ENCODE data around the gene OSBPL2.

Gene OSBPL2

DNA sequence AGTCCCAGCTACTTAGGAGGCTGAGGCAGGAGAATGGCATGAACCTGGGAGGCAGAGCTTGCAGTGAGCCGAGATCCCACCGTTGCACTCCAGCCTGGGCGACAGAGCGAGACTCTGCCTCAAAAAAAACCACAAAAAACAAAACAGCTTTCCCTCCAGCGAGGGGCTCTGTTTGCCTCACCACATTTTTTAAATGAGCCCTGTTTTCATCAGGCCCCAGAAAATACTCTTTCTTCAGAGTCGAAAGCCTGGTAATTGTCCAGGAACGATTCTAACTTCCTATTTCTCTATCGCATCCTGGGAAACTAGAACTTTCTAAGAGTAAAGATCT is 43.3 kb upstream of the OSBPL2 start:
- H3K4me3 ChIP-seq (ENCODE audit: control insufficient read depth, low read depth, low read length) = no peak overlapping the region
- no peak for DNase-seq (ENCODE audit: low read depth)
- TF ChIP-seq, protein P1, sequence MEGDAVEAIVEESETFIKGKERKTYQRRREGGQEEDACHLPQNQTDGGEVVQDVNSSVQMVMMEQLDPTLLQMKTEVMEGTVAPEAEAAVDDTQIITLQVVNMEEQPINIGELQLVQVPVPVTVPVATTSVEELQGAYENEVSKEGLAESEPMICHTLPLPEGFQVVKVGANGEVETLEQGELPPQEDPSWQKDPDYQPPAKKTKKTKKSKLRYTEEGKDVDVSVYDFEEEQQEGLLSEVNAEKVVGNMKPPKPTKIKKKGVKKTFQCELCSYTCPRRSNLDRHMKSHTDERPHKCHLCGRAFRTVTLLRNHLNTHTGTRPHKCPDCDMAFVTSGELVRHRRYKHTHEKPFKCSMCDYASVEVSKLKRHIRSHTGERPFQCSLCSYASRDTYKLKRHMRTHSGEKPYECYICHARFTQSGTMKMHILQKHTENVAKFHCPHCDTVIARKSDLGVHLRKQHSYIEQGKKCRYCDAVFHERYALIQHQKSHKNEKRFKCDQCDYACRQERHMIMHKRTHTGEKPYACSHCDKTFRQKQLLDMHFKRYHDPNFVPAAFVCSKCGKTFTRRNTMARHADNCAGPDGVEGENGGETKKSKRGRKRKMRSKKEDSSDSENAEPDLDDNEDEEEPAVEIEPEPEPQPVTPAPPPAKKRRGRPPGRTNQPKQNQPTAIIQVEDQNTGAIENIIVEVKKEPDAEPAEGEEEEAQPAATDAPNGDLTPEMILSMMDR (IDR thresholded peaks at IDR 0.05; ENCODE audit: control insufficient read depth, insufficient read depth, low read depth, low read length, missing control alignments) = no peak

DNA sequence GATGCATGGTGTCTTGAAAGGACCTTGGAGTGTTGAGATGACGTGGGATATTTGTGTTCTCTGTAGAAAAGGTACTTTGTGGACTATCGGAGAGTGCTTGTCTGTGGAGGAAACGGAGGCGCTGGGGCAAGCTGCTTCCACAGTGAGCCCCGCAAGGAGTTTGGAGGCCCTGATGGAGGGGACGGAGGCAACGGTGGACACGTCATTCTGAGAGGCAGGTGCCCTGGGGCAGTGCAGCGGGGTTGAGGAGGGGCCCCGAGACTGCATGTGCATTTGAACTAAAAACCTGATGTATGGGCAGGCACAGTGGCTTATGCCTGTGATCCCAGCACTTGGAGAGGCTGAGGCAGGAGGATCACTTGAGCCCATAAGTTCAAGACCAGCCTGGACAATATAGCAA is 42.6 kb upstream of the OSBPL2 start:
- H3K4me3 ChIP-seq (ENCODE audit: control insufficient read depth, low read depth, low read length) = no peak overlapping the region
- TF ChIP-seq, protein P1 (IDR thresholded peaks at IDR 0.05; ENCODE audit: control insufficient read depth, insufficient read depth, low read depth, low read length, missing control alignments) = no peak
- DNase-seq (ENCODE audit: low read depth) = no peak

DNA sequence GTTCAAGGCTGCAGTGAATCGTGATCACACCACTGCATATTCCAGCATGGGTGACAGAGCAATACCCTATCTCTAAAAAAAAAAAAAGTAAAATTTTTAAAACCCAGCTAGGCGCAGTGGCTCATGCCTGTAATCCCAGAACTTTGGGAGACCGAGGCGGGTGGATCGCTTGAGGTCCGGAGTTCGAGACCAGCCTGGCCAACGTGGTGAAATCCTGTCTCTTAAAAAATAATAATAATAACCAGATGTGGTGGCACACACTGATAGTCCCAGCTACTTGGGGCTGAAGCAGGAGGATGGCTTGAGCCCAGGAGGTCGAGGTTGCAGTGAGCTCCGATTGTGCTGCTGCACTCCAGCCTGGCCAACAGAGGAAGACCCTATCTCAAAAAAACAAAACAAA is 42.0 kb upstream of the OSBPL2 start:
- TF ChIP-seq, protein P1 (IDR thresholded peaks at IDR 0.05; ENCODE audit: control insufficient read depth, insufficient read depth, low read depth, low read length, missing control alignments) = no peak
- no peak for DNase-seq (ENCODE audit: low read depth)
- no peak overlapping the region for H3K4me3 ChIP-seq (ENCODE audit: control insufficient read depth, low read depth, low read length)

DNA sequence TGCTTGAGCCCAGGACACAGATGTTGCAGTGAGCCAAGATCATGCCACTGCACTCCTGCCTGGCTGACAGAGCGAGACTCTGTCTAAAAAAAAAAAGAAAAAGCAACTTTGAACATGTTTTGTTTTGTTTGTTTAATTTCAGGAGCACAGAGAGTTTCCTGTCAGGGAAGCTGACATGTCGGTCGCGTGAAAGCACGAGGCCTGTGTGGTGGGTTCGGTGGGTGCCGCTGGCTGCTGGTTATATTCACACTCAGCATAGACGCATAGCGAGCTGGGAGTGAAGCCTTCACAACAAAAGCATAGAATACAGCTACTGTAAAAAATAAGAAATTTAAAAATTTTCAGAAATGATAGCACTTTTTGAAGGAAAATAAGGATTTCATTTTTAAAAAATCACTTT is 41.0 kb upstream of the OSBPL2 start:
- H3K4me3 ChIP-seq (ENCODE audit: control insufficient read depth, low read depth, low read length) = no peak overlapping the region
- TF ChIP-seq, protein P1 (IDR thresholded peaks at IDR 0.05; ENCODE audit: control insufficient read depth, insufficient read depth, low read depth, low read length, missing control alignments) = no peak
- no peak for DNase-seq (ENCODE audit: low read depth)

DNA sequence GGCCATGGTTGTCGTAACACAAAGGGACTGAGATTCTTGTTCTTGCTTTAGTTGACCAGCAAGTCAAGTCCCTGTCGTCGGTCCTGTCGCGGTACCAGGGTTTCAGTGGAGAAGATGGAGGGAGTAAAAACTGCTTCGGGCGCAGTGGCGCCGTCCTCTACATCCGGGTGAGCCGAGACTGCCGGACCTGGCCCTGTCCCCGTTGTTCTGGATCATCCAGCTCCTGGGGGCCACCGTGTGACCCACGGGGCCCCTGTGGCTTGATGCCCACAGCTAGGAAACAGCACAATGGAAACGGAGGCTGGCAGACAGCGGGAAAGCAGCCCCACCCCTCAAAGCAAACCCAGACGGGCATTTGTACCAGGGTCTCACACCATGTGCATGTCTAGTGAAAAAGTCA is 40.5 kb upstream of the OSBPL2 start:
- TF ChIP-seq, protein P1 (IDR thresholded peaks at IDR 0.05; ENCODE audit: control insufficient read depth, insufficient read depth, low read depth, low read length, missing control alignments) = no peak
- H3K4me3 ChIP-seq (ENCODE audit: control insufficient read depth, low read depth, low read length) = no peak overlapping the region
- DNase-seq (ENCODE audit: low read depth) = no peak

DNA sequence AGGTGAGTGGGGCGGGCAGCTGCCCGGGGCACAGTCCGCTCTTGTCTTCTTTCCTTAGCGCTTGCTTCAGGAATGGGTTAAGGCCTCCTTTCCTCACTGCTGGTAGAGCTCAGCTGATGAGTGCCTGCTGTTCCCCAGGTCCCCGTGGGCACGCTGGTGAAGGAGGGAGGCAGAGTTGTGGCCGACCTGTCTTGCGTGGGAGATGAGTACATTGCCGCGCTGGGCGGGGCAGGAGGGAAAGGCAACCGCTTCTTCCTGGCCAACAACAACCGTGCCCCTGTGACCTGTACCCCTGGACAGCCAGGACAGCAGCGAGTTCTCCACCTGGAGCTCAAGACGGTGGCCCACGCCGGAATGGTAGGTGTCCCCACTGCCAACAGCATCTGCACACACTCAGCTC is 39.8 kb upstream of the OSBPL2 start:
- TF ChIP-seq, protein P1 (IDR thresholded peaks at IDR 0.05; ENCODE audit: control insufficient read depth, insufficient read depth, low read depth, low read length, missing control alignments) = no peak
- no peak for DNase-seq (ENCODE audit: low read depth)
- H3K4me3 ChIP-seq (ENCODE audit: control insufficient read depth, low read depth, low read length) = no peak overlapping the region

DNA sequence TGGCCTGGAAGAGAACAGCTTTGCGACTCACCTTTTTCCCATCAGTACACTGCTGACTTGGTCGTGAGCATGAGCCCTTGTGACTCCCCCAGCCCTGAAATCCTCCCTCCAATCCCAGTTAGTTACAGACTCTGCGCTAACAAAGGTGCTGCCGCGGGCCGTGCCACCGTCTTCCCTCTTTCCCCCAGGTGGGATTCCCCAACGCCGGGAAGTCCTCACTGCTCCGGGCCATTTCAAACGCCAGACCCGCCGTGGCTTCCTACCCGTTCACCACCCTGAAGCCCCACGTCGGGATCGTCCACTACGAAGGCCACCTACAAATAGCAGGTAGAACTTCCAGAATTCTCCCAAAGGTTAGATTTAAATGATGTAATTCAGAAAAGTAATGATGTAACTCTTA is 39.4 kb upstream of the OSBPL2 start:
- no peak for DNase-seq (ENCODE audit: low read depth)
- TF ChIP-seq, protein P1 (IDR thresholded peaks at IDR 0.05; ENCODE audit: control insufficient read depth, insufficient read depth, low read depth, low read length, missing control alignments) = no peak
- no peak overlapping the region for H3K4me3 ChIP-seq (ENCODE audit: control insufficient read depth, low read depth, low read length)
